Body of pancreas (tissue), 4 donors: ENCODE data around the gene SIGLEC1. TPM values are rescaled to one million over a fixed set of nuclear protein-coding genes. Genes with fewer than 3 reads are reported as not detected.

Experiments
- ATAC-seq: fragments of 150-250 bp; one replicate; pipeline ENCODE4 v1.9.1; 2016
- DNase-seq, 4 donors: peaks; one replicate each; pipeline ENCODE4 v3.0.0-alpha.2; 2019
- H3K27ac ChIP-seq, 4 donors: fragments of 200-600 bp; sonication (generic); 1 replicate in 3 of 4; 2 replicates in 1 of 4; pipeline versions ENCODE4 v1.5.1 to v1.6.1; 2016 to 2019; ENCODE audit warnings: mild to moderate bottlenecking in 1 of 4, mixed read lengths in 1 of 4, moderate library complexity in 1 of 4
- H3K27me3 ChIP-seq, 2 donors: fragments of 200-600 bp; sonication (generic); one replicate each; pipeline ENCODE4 v1.6.0; 2016; ENCODE audit warnings: mild to moderate bottlenecking in 1 of 2
- H3K36me3 ChIP-seq, 2 donors: fragments of 200-600 bp; sonication (generic); replicated peaks in 1 of 2; 2 replicates each; pipeline ENCODE4 v1.5.1; 2016; ENCODE audit warnings: low read depth in 2 of 2; ENCODE audit not compliant: insufficient read depth in 1 of 2
- H3K4me1 ChIP-seq: fragments of 200-600 bp; sonication (generic); one replicate; pipeline ENCODE4 v1.6.0; 2016
- H3K4me3 ChIP-seq, 2 donors: fragments of 200-600 bp; sonication (generic); 1 replicate in 1 of 2; 2 replicates in 1 of 2; pipeline ENCODE4 v1.5.1; 2016 to 2019
- H3K9me3 ChIP-seq, 3 donors: fragments of 200-600 bp; sonication (generic); 1 replicate in 2 of 3; 2 replicates in 1 of 3; pipeline ENCODE4 v1.5.1; 2016
- CTCF ChIP-seq, 7 experiments: fragments of 450-650 bp in 4 of 7; fragments of 200-600 bp in 3 of 7; sonication (generic) in 3 of 7; IDR thresholded peaks; one replicate each; pipeline ENCODE4 v1.5.1; 2016 to 2019; ENCODE audit warnings: antibody characterized with exemption in 7 of 7
- POLR2A ChIP-seq, 3 donors: fragments of 450-650 bp; IDR thresholded peaks; one replicate each; pipeline ENCODE4 v1.6.1; 2016; ENCODE audit warnings: antibody characterized with exemption in 3 of 3, mild to moderate bottlenecking in 2 of 3
- WGBS, 2 donors: methylation state at CpG; one replicate each; pipeline ENCODE4 v1.1.5; 2017; 5-methylcytosine and 5-hydroxymethylcytosine counted together
- intact Hi-C: fragments of 100-400 bp; cut with DNase I; formaldehyde crosslinking; loops from one replicate; pipeline ENCODE4 v1.15.1; 2023
- total RNA-seq, 2 donors: library from RNA; depleted of rRNA; stranded (reverse); fragments of >200 nt; gene quantifications; one replicate each; pipeline ENCODE4 v1.1.0, GENCODE V29; 2016

SIGLEC1 gene
- total RNA-seq, 2 donors from 2014 or later, result 2.1 to 5.9 TPM

GRCh38 chr20:3753501-3754275 is 41.3 kb upstream of the SIGLEC1 start:
- no peak overlapping the region for H3K27ac ChIP-seq
- DNase-seq (no peak), ATAC-seq (no peak)
- no peaks in the 10 kb centered on the region for H3K36me3 ChIP-seq
- intact Hi-C loops, result no loop called here
- TF ChIP-seq CTCF (IDR thresholded peaks at IDR 0.05) (no peak), POLR2A (IDR thresholded peaks at IDR 0.05) (no peak)
- H3K9me3 ChIP-seq, result no peaks in the 10 kb centered on the region
- H3K4me3 ChIP-seq, result no peak overlapping the region
- peaks cover 0 to 13% of the 10 kb centered on the region in 2 donors for H3K27me3 ChIP-seq
- H3K4me1 ChIP-seq, result peaks cover 32% of the 10 kb centered on the region
- WGBS, 2 donors, result 87 to 88% methylated on average over 17 to 25 of the region's 26 CpGs

DNA sequence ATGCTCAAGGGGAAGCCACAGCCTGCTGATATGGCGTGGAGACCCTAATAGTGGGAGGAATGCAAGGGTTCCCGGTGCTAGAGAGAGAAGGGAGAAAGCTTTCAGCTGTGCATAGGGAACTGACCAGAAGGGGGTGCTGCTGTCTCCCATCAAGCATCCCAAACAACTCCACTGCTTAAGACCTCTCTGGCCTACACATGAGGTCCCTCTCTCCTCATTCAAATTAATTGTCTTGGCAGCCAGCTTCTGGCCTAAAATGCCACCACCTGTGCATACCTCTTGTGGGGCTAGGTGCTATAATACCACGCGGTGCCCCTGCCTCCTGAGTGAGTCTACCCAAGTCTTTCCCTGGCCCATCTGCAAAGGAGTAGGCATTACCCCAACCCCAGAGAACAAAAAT is 40.7 kb upstream of the SIGLEC1 start:
- no peak overlapping the region for H3K4me3 ChIP-seq
- peak; percentile 41 to 69 (median 56) for TF ChIP-seq CTCF (IDR thresholded peaks at IDR 0.05)
- TF ChIP-seq POLR2A (IDR thresholded peaks at IDR 0.05), result no peak
- H3K9me3 ChIP-seq, result no peaks in the 10 kb centered on the region
- 43 to 57% methylated on average over 4 of the region's 4 CpGs for WGBS, 2 donors
- H3K36me3 ChIP-seq, result no peaks in the 10 kb centered on the region
- peak; percentile 58 to 74 (median 70) for DNase-seq
- H3K4me1 ChIP-seq, result peaks cover 32% of the 10 kb centered on the region
- peaks cover 0 to 13% of the 10 kb centered on the region in 2 donors for H3K27me3 ChIP-seq
- intact Hi-C loops, result no loop called here
- no peak overlapping the region for H3K27ac ChIP-seq
- peak; percentile 60 for ATAC-seq

GRCh38 chr20:3752386-3752759 is 40.0 kb upstream of the SIGLEC1 start:
- H3K27me3 ChIP-seq, result peaks cover 0 to 13% of the 10 kb centered on the region in 2 donors
- DNase-seq, result no peak
- intact Hi-C loops, result no loop called here
- H3K4me3 ChIP-seq, result no peak overlapping the region
- no peaks in the 10 kb centered on the region for H3K36me3 ChIP-seq
- no peak for TF ChIP-seq CTCF (IDR thresholded peaks at IDR 0.05)
- TF ChIP-seq POLR2A (IDR thresholded peaks at IDR 0.05), result no peak
- WGBS, 2 donors, result 18 to 29% methylated on average over 13 of the region's 13 CpGs
- no peak overlapping the region for H3K27ac ChIP-seq
- no peak for ATAC-seq
- peaks cover 32% of the 10 kb centered on the region for H3K4me1 ChIP-seq
- no peaks in the 10 kb centered on the region for H3K9me3 ChIP-seq

- intact Hi-C loops, result no loop called here
- Histone ChIP-seq H3K9me3 (no peaks in the 10 kb centered on the region), H3K4me1 (peaks cover 32% of the 10 kb centered on the region), H3K27me3 (peaks cover 0 to 13% of the 10 kb centered on the region in 2 donors), H3K4me3 (peak overlapping the region in 1 of 2 donors; percentile 16), H3K27ac (no peak overlapping the region), H3K36me3 (no peaks in the 10 kb centered on the region)
- WGBS, 2 donors, result 4 to 21% methylated on average over 2 to 94 of the region's 95 CpGs
- DNase-seq (peak; percentile 57 to 76 (median 63)), ATAC-seq (peak; percentile 50)
- TF ChIP-seq CTCF (IDR thresholded peaks at IDR 0.05), result no peak
- TF ChIP-seq POLR2A (IDR thresholded peaks at IDR 0.05), result peak in 1 of 3 donors; percentile 11
These were observed 39.4 kb upstream of the SIGLEC1 start for GRCh38 chr20:3751675-3752385.
